Uterus (tissue), 2 donors: Measurements from ENCODE around the gene CEP89.

ENCODE experiments used
- POLR2A ChIP-seq, 2 donors: fragments of 450-650 bp; IDR thresholded peaks; one replicate each; pipeline ENCODE4 v1.6.1; 2016; ENCODE audit warnings: antibody characterized with exemption in 2 of 2, mild to moderate bottlenecking in 1 of 2, moderate library complexity in 1 of 2
- TF ChIP-seq, protein P1 (sequence below), 4 experiments: fragments of 200-600 bp in 2 of 4; fragments of 450-650 bp in 2 of 4; sonication (generic) in 2 of 4; IDR thresholded peaks; one replicate each; pipeline ENCODE4 v1.5.1; 2016 to 2019; ENCODE audit warnings: antibody characterized with exemption in 4 of 4, mild to moderate bottlenecking in 2 of 4, moderate library complexity in 1 of 4

DNA sequence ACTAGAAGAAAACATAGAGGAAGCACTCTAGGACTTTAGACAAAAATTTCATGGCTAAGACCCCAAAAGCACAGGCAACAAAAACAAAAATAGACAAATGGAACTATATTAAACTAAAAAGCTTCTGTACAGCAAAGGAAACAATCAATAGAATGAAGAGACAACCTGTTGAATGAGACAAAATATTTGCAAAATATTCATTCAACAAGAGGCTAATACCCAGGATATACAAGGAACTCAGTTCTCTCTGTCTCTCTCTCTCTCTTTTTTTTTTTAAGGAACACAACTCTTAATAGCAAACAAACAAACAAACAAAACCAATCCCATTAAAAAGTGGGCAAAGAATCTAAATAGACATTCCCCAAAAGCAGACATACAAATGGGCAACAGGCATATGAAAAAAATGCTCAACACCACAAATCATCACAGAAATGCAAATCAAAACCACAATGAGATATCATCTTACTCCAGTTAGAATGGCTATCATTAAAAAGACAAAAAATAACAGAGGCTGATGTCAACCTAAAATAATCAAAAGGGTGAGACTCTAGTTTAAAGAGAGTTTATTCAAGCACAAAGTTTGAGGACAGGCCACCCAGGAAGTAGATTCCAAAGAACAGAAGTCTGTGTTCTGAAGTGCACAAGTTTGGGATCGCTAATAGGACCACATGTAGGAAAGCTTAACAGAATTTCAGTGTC lies 75.1 kb downstream of the CEP89 start:
- TF ChIP-seq, protein P1, sequence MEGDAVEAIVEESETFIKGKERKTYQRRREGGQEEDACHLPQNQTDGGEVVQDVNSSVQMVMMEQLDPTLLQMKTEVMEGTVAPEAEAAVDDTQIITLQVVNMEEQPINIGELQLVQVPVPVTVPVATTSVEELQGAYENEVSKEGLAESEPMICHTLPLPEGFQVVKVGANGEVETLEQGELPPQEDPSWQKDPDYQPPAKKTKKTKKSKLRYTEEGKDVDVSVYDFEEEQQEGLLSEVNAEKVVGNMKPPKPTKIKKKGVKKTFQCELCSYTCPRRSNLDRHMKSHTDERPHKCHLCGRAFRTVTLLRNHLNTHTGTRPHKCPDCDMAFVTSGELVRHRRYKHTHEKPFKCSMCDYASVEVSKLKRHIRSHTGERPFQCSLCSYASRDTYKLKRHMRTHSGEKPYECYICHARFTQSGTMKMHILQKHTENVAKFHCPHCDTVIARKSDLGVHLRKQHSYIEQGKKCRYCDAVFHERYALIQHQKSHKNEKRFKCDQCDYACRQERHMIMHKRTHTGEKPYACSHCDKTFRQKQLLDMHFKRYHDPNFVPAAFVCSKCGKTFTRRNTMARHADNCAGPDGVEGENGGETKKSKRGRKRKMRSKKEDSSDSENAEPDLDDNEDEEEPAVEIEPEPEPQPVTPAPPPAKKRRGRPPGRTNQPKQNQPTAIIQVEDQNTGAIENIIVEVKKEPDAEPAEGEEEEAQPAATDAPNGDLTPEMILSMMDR (IDR thresholded peaks at IDR 0.05), result no peak
- TF ChIP-seq POLR2A (IDR thresholded peaks at IDR 0.05), result no peak
